H7 (cell line): ENCODE data around the gene C17orf50. TPM values are rescaled to one million over a fixed set of nuclear protein-coding genes. Genes with fewer than 3 reads are reported as not detected.

Source experiments
- total RNA-seq: library from RNA; depleted of rRNA; stranded (reverse); fragments of >200 nt; shearing (Covaris generic); gene quantifications from 2 replicates; pipeline ENCODE4 v1.2.3, GENCODE V29; 2014; rRNA removed

The C17orf50 gene
- total RNA-seq, 1 experiment from 2014 or later = not detected

Other genes starting within 250 kb of the C17orf50 start
- gene SLFN12L, start 223.2 kb upstream of the C17orf50 start, total RNA-seq = not detected in 2 replicates
- gene SLFN14, start 200.1 kb upstream of the C17orf50 start, total RNA-seq = not detected in 2 replicates
- gene PEX12, start 182.3 kb upstream of the C17orf50 start, total RNA-seq = 5.5 and 7.7 TPM in 2 replicates
- gene AP2B1, start 173.6 kb upstream of the C17orf50 start, total RNA-seq = 87.1 and 102 TPM in 2 replicates
- 13.8 and 16.9 TPM in 2 replicates for gene RASL10B, start 29.2 kb upstream of the C17orf50 start, total RNA-seq
- gene GAS2L2, start 7.6 kb upstream of the C17orf50 start, total RNA-seq = 0.10 TPM in 1 of 2 replicates, not detected in the other
- gene MMP28, start 34.8 kb downstream of the C17orf50 start, total RNA-seq = not detected in 2 replicates
- gene TAF15, start 48.6 kb downstream of the C17orf50 start, total RNA-seq = 20.2 and 32.0 TPM in 2 replicates
- not detected in 2 replicates for gene HEATR9, start 108.0 kb downstream of the C17orf50 start, total RNA-seq
- not detected in 2 replicates for gene CCL5, start 119.5 kb downstream of the C17orf50 start, total RNA-seq
- gene RDM1, start 169.9 kb downstream of the C17orf50 start, total RNA-seq = 7.0 and 11.9 TPM in 2 replicates
- gene LYZL6, start 182.8 kb downstream of the C17orf50 start, total RNA-seq = not detected in 2 replicates
- gene CCL16, start 220.6 kb downstream of the C17orf50 start, total RNA-seq = not detected in 2 replicates
- not detected in 2 replicates for gene CCL14, start 225.8 kb downstream of the C17orf50 start, total RNA-seq
- gene CCL15, start 240.7 kb downstream of the C17orf50 start, total RNA-seq = not detected in 2 replicates